Body of pancreas (tissue), 4 donors: Measurements from ENCODE around the gene ARGFX.

Experiments used
- CTCF ChIP-seq, 7 experiments: fragments of 450-650 bp in 4 of 7; fragments of 200-600 bp in 3 of 7; sonication (generic) in 3 of 7; IDR thresholded peaks; one replicate each; pipeline ENCODE4 v1.5.1; 2016 to 2019; ENCODE audit warnings: antibody characterized with exemption in 7 of 7
- POLR2A ChIP-seq, 3 donors: fragments of 450-650 bp; IDR thresholded peaks; one replicate each; pipeline ENCODE4 v1.6.1; 2016; ENCODE audit warnings: antibody characterized with exemption in 3 of 3, mild to moderate bottlenecking in 2 of 3

GRCh38 chr3:121520510-121520909 is 47.2 kb upstream of the ARGFX start:
- TF ChIP-seq CTCF (IDR thresholded peaks at IDR 0.05) (no peak), POLR2A (IDR thresholded peaks at IDR 0.05) (no peak)
